Transverse colon (tissue), 4 donors: ENCODE measurements around the gene ASCC2. TPM values are rescaled to one million over a fixed set of nuclear protein-coding genes. Genes with fewer than 3 reads are reported as not detected.

Experiments
- DNase-seq: peaks from one replicate; pipeline ENCODE4 v3.0.0-alpha.2; 2019
- H3K27ac ChIP-seq, 4 donors: fragments of 200-600 bp; sonication (generic); 2 replicates each; pipeline ENCODE4 v1.5.1; 2016 to 2018; ENCODE audit warnings: inconsistent platforms in 4 of 4
- H3K27me3 ChIP-seq: fragments of 200-600 bp; sonication (generic); 2 replicates; pipeline ENCODE4 v1.5.1; 2017; ENCODE audit warnings: inconsistent platforms
- H3K36me3 ChIP-seq, 4 donors: fragments of 200-600 bp; sonication (generic); 2 replicates each; pipeline ENCODE4 v1.5.1; 2017 to 2019; ENCODE audit warnings: inconsistent platforms in 4 of 4
- H3K4me1 ChIP-seq, 4 donors: fragments of 200-600 bp; sonication (generic); 2 replicates each; pipeline ENCODE4 v1.5.1; 2017 to 2020; ENCODE audit warnings: inconsistent platforms in 4 of 4
- H3K4me3 ChIP-seq, 4 donors: fragments of 200-600 bp; sonication (generic); 1 replicate in 1 of 4; 2 replicates in 3 of 4; pipeline versions ENCODE4 v1.5.1 to v1.6.1; 2017 to 2019; ENCODE audit warnings: inconsistent platforms in 4 of 4
- H3K9me3 ChIP-seq, 2 donors: fragments of 200-600 bp; sonication (generic); 2 replicates each; pipeline ENCODE4 v1.5.1; 2017 to 2019; ENCODE audit warnings: inconsistent platforms in 2 of 2
- EP300 ChIP-seq: sonication (generic); formaldehyde crosslinking; IDR thresholded peaks from one replicate; pipeline ENCODE4 v1.6.1; 2017; ENCODE audit warnings: antibody characterized with exemption, low read depth
- POLR2A ChIP-seq: fragments of 450-650 bp; IDR thresholded peaks from one replicate; pipeline ENCODE4 v1.6.1; 2016; ENCODE audit warnings: antibody characterized with exemption, mild to moderate bottlenecking, moderate library complexity
- POLR2AphosphoS5 ChIP-seq, 3 donors: sonication (generic); formaldehyde crosslinking; IDR thresholded peaks; one replicate each; pipeline ENCODE4 v1.6.1; 2016; ENCODE audit warnings: antibody characterized with exemption in 3 of 3
- WGBS, 2 donors: methylation state at CpG; one replicate each; pipeline ENCODE4 v1.1.5; 2018; ENCODE audit warnings: low coverage in 1 of 2; 5-methylcytosine and 5-hydroxymethylcytosine counted together
- in situ Hi-C, 4 donors: fragments of 200-750 bp; cut with MboI; loops; one replicate each; pipeline versions ENCODE4 v1.15.0 to v1.15.1; 2017; ENCODE audit warnings: low sequenced_read_pairs in 3 of 4, low pct_ligation_motif_present in 1 of 4, low pct_unique_long_range_greater_than_20kb in 1 of 4
- intact Hi-C: fragments of 100-400 bp; cut with DNase I; formaldehyde crosslinking; loops from one replicate; pipeline ENCODE4 v1.15.1; 2023; ENCODE audit warnings: low total_unique reads
- total RNA-seq, 4 donors: library from RNA; depleted of rRNA; stranded (reverse); fragments of >200 nt; gene quantifications; one replicate each; pipeline ENCODE4 v1.1.0, GENCODE V29; 2016
- TF ChIP-seq, protein P1 (sequence below), 5 experiments: fragments of 200-600 bp in 3 of 5; fragments of 450-650 bp in 2 of 5; sonication (generic) in 3 of 5; IDR thresholded peaks; 1 replicate in 2 of 5; 2 replicates in 3 of 5; pipeline ENCODE4 v1.5.1; 2016 to 2017; ENCODE audit warnings: antibody characterized with exemption in 5 of 5, inconsistent platforms in 3 of 5, mild to moderate bottlenecking in 2 of 5, moderate library complexity in 1 of 5

ASCC2 gene
- total RNA-seq, 4 donors from 2014 or later: 46.8 to 69.4 (median 62.2) TPM

DNA sequence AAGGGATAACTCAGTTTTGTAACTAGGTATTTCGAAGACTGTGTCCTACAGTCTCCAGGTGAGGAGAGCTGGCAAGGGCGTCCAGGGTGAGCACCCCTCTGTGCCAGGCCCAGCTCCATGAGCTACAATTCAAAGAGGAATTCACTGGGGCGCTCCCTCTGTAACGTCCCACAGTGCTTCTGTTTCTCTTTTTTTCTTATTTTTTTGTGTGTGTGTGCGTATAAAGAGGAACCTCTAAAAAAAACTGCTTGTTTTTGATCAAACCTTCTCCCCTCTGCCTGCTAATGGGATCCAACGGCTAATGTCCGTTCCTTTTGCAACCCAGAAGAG lies 17.1 kb downstream of the ASCC2 start:
- Histone ChIP-seq H3K4me1 (peaks cover 0 to 21% (median 0%) of the 10 kb centered on the region in 4 donors), H3K36me3 (peaks cover 0 to 30% (median 13%) of the 10 kb centered on the region in 4 donors), H3K27ac (peak overlapping the region; percentile 53 to 68 (median 65)), H3K9me3 (no peaks in the 10 kb centered on the region), H3K4me3 (no peak overlapping the region), H3K27me3 (no peaks in the 10 kb centered on the region)
- no peak for TF ChIP-seq POLR2AphosphoS5 (IDR thresholded peaks at IDR 0.05)
- TF ChIP-seq, protein P1, sequence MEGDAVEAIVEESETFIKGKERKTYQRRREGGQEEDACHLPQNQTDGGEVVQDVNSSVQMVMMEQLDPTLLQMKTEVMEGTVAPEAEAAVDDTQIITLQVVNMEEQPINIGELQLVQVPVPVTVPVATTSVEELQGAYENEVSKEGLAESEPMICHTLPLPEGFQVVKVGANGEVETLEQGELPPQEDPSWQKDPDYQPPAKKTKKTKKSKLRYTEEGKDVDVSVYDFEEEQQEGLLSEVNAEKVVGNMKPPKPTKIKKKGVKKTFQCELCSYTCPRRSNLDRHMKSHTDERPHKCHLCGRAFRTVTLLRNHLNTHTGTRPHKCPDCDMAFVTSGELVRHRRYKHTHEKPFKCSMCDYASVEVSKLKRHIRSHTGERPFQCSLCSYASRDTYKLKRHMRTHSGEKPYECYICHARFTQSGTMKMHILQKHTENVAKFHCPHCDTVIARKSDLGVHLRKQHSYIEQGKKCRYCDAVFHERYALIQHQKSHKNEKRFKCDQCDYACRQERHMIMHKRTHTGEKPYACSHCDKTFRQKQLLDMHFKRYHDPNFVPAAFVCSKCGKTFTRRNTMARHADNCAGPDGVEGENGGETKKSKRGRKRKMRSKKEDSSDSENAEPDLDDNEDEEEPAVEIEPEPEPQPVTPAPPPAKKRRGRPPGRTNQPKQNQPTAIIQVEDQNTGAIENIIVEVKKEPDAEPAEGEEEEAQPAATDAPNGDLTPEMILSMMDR (IDR thresholded peaks at IDR 0.05): no peak
- TF ChIP-seq EP300: no peak
- TF ChIP-seq POLR2A: no peak
- intact Hi-C loops: no loop called here
- in situ Hi-C loops: loop anchor here in 1 of 4 donors (25.0 kb wide), 1 partner anchor 191 kb away; no protein-coding TSS in a partner anchor
- WGBS, 2 donors: 66 to 80% methylated on average over 3 to 7 of the region's 7 CpGs
- DNase-seq: no peak

DNA sequence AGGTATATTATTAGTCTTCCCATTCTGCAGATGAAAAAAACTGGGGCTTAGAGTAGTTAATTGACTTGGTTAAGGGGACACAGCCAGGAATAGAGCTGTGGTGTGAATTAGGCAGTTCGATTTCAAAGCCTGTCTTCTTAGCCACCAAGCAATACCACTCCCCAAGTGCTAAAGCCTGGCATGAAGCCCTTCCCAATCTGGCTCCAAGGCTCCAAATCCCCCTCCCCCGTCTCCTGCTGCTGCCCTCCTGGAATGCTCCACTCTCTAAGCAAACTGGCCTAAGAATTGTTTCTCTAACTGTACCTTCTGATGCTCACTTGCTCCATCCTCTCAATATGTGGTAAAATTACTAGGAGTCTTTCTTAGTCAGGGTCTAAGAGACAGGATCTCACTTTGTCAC lies 18.6 kb downstream of the ASCC2 start:
- intact Hi-C loops (no loop called here), in situ Hi-C loops (loop anchor here in 1 of 4 donors (25.0 kb wide), 1 partner anchor 193 kb away; no protein-coding TSS in a partner anchor)
- H3K4me1 ChIP-seq: peaks cover 0 to 23% (median 0%) of the 10 kb centered on the region in 4 donors
- H3K36me3 ChIP-seq: peaks cover 0 to 30% (median 11%) of the 10 kb centered on the region in 4 donors
- no peaks in the 10 kb centered on the region for H3K9me3 ChIP-seq
- WGBS, 2 donors: 68 to 100% methylated on average over 1 to 2 of the region's 2 CpGs
- TF ChIP-seq EP300 (no peak), POLR2A (no peak), POLR2AphosphoS5 (IDR thresholded peaks at IDR 0.05) (no peak)
- TF ChIP-seq, protein P1 (IDR thresholded peaks at IDR 0.05): no peak
- H3K27ac ChIP-seq: no peak overlapping the region
- no peaks in the 10 kb centered on the region for H3K27me3 ChIP-seq
- DNase-seq: no peak
- H3K4me3 ChIP-seq: no peak overlapping the region

DNA sequence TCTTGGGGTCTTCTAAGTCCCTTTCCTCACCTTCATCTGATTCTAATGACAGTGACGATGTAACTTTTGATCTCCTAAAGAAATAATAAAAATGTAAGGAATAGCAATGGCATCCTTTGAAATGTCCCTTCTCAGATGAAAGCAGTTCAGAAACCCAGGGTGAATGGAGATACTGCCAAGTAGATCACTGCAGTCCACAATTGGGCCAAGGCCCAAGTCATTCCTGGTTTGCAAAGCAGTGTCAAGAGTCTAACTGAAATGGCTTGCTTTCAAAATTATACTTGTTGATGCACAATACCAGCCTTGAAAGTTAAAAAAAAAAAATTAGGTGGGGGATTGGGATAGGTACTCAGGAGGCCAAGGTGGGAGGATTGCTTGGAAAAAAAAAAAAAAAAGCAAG lies 20.4 kb downstream of the ASCC2 start:
- Histone ChIP-seq H3K4me1 (peaks cover 0 to 23% (median 0%) of the 10 kb centered on the region in 4 donors), H3K36me3 (peaks cover 0 to 31% (median 2%) of the 10 kb centered on the region in 4 donors), H3K4me3 (no peak overlapping the region), H3K9me3 (no peaks in the 10 kb centered on the region), H3K27me3 (no peaks in the 10 kb centered on the region), H3K27ac (no peak overlapping the region)
- TF ChIP-seq, protein P1 (IDR thresholded peaks at IDR 0.05): no peak
- TF ChIP-seq POLR2AphosphoS5 (IDR thresholded peaks at IDR 0.05) (no peak), EP300 (no peak), POLR2A (no peak)
- DNase-seq: no peak
- in situ Hi-C loops (loop anchor here in 1 of 4 donors (25.0 kb wide), 1 partner anchor 195 kb away; no protein-coding TSS in a partner anchor), intact Hi-C loops (no loop called here)
- WGBS, 2 donors: 93% methylated on average over 1 of the region's 1 CpG; no CpG with 5 or more reads in 1 of the 2 donors

DNA sequence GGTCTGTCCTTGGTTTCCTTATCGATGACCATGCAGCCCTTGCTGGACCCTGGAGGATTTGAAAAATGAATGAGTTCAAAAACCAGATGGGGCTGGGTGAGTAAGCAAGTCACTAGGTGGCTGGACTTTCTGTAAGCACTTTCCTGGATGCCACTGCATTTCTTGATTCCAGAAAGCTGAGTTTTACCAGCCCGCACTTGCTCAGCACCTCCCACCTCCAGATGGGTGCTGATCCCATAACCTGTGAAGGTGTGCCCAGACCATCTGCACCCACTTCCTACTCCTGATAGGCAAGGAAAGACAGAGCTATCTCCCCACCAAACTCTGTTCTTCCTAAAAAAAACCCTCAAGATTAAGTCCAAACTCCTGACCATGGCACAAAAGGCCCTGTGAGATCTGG lies 21.1 kb downstream of the ASCC2 start:
- H3K4me3 ChIP-seq: no peak overlapping the region
- peaks cover 0 to 25% (median 3%) of the 10 kb centered on the region in 4 donors for H3K4me1 ChIP-seq
- no peak for DNase-seq
- 95% methylated on average over 2 of the region's 2 CpGs; no CpG with 5 or more reads in 1 of the 2 donors for WGBS, 2 donors
- in situ Hi-C loops: loop anchor here in 1 of 4 donors (25.0 kb wide), 1 partner anchor 195 kb away; no protein-coding TSS in a partner anchor
- H3K36me3 ChIP-seq: peaks cover 0 to 29% (median 2%) of the 10 kb centered on the region in 4 donors
- intact Hi-C loops: no loop called here
- TF ChIP-seq, protein P1 (IDR thresholded peaks at IDR 0.05): no peak
- TF ChIP-seq EP300: no peak
- no peak for TF ChIP-seq POLR2AphosphoS5 (IDR thresholded peaks at IDR 0.05)
- no peak for TF ChIP-seq POLR2A
- H3K27me3 ChIP-seq: no peaks in the 10 kb centered on the region
- H3K27ac ChIP-seq: no peak overlapping the region
- no peaks in the 10 kb centered on the region for H3K9me3 ChIP-seq
